Measurements from ENCODE around the gene ZNF423. TPM values are rescaled to one million over a fixed set of nuclear protein-coding genes. Genes with fewer than 3 reads are reported as not detected.
"Not testable (repeated sequence)": the region's sequence is repeated elsewhere in the genome, so short reads cannot be mapped to it uniquely, and the experiment has no call there.

ZNF423 gene
- total and polyA plus RNA-seq, 7 donors, result 2.3 to 30.7 (median 14.4) TPM

- H3K27me3 ChIP-seq (ENCODE audit: insufficient read depth in 3 of 3, low read length in 2 of 3), result peaks cover 0 to 5% (median 0%) of the 10 kb centered on the region in 3 donors
- no peak overlapping the region for H3K27ac ChIP-seq
- WGBS, 3 donors, result 67 to 79% (median 71%) methylated on average over 7 of the region's 7 CpGs
- no peak for DNase-seq
- no peak for TF ChIP-seq CTCF (IDR thresholded peaks at IDR 0.05)
- no peak overlapping the region for H3K4me3 ChIP-seq
- ATAC-seq, result no peak
- H3K36me3 ChIP-seq (ENCODE audit: insufficient read depth in 1 of 2, low read depth in 1 of 2), result no peaks in the 10 kb centered on the region
- no peaks in the 10 kb centered on the region for H3K9me3 ChIP-seq
- no peaks in the 10 kb centered on the region for H3K4me1 ChIP-seq
- intact Hi-C loops (cut with DNase I), result loop anchor here in 1 of 2 donors (10.0 kb wide), 1 partner anchor 477 kb away; no protein-coding TSS in a partner anchor
Observed at GRCh38 chr16:49881890-49882289, 26.0 kb upstream of the ZNF423 start.

GRCh38 chr16:49878540-49878939 is 22.6 kb upstream of the ZNF423 start:
- H3K4me3 ChIP-seq; DNase-seq; H3K4me1 ChIP-seq; intact Hi-C loops (cut with DNase I); H3K27me3 ChIP-seq (ENCODE audit: insufficient read depth in 3 of 3, low read length in 2 of 3); H3K27ac ChIP-seq; H3K36me3 ChIP-seq (ENCODE audit: insufficient read depth in 1 of 2, low read depth in 1 of 2); ATAC-seq; H3K9me3 ChIP-seq: not testable (repeated sequence)
- WGBS, 3 donors, result 86 to 95% (median 93%) methylated on average over 3 of the region's 3 CpGs

- TF ChIP-seq CTCF (IDR thresholded peaks at IDR 0.05), result peak; percentile 87
- Histone ChIP-seq H3K4me1 (no peaks in the 10 kb centered on the region), H3K4me3 (peak overlapping the region; percentile 48), H3K9me3 (no peaks in the 10 kb centered on the region), H3K27ac (no peak overlapping the region), H3K27me3 (ENCODE audit: insufficient read depth in 3 of 3, low read length in 2 of 3) (peaks cover 0 to 5% (median 0%) of the 10 kb centered on the region in 3 donors), H3K36me3 (ENCODE audit: insufficient read depth in 1 of 2, low read depth in 1 of 2) (no peaks in the 10 kb centered on the region)
- peak; percentile 78 to 84 for DNase-seq
- WGBS, 3 donors, result 2 to 8% (median 4%) methylated on average over 16 to 22 of the region's 22 CpGs
- ATAC-seq, result peak; percentile 81 to 96 (median 92)
- intact Hi-C loops (cut with DNase I), result loop anchor here in 1 of 2 donors (2.0 kb wide), 1 partner anchor 466 kb away; no protein-coding TSS in a partner anchor
Observed at GRCh38 chr16:49876716-49877129, 20.8 kb upstream of the ZNF423 start.

- WGBS, 3 donors, result 16 to 29% (median 21%) methylated on average over 31 to 45 of the region's 45 CpGs
- Histone ChIP-seq H3K27ac (no peak overlapping the region), H3K4me1 (no peaks in the 10 kb centered on the region), H3K27me3 (ENCODE audit: insufficient read depth in 3 of 3, low read length in 2 of 3) (peaks cover 0 to 5% (median 0%) of the 10 kb centered on the region in 3 donors), H3K9me3 (no peaks in the 10 kb centered on the region), H3K4me3 (peak overlapping the region; percentile 48), H3K36me3 (ENCODE audit: insufficient read depth in 1 of 2, low read depth in 1 of 2) (no peaks in the 10 kb centered on the region)
- DNase-seq (no peak), ATAC-seq (peak in 2 of 4 donors; percentile 11 to 64)
- no peak for TF ChIP-seq CTCF (IDR thresholded peaks at IDR 0.05)
- intact Hi-C loops (cut with DNase I), result loop anchor here in 1 of 2 donors (2.0 kb wide), 1 partner anchor 465 kb away; no protein-coding TSS in a partner anchor
Observed at GRCh38 chr16:49875806-49876715, 20.1 kb upstream of the ZNF423 start.

GRCh38 chr16:49874613-49875237 is 18.8 kb upstream of the ZNF423 start:
- H3K4me3 ChIP-seq, result no peak overlapping the region
- ATAC-seq (no peak), DNase-seq (no peak)
- no peak for TF ChIP-seq CTCF (IDR thresholded peaks at IDR 0.05)
- no peaks in the 10 kb centered on the region for H3K4me1 ChIP-seq
- no peaks in the 10 kb centered on the region for H3K36me3 ChIP-seq (ENCODE audit: insufficient read depth in 1 of 2, low read depth in 1 of 2)
- H3K27me3 ChIP-seq (ENCODE audit: insufficient read depth in 3 of 3, low read length in 2 of 3), result peaks cover 0 to 3% (median 0%) of the 10 kb centered on the region in 3 donors
- 94 to 100% (median 100%) methylated on average over 1 of the region's 1 CpG for WGBS, 3 donors
- intact Hi-C loops (cut with DNase I), result loop anchor here in 1 of 2 donors (5.0 kb wide), 1 partner anchor 272 kb away; no protein-coding TSS in a partner anchor
- no peak overlapping the region for H3K27ac ChIP-seq
- no peaks in the 10 kb centered on the region for H3K9me3 ChIP-seq

GRCh38 chr16:49871824-49872223 is 15.9 kb upstream of the ZNF423 start:
- not testable (repeated sequence) for H3K4me1 ChIP-seq; H3K27ac ChIP-seq; H3K27me3 ChIP-seq (ENCODE audit: insufficient read depth in 3 of 3, low read length in 2 of 3); H3K9me3 ChIP-seq; DNase-seq; ATAC-seq; H3K36me3 ChIP-seq (ENCODE audit: insufficient read depth in 1 of 2, low read depth in 1 of 2); H3K4me3 ChIP-seq
- 94 to 100% (median 97%) methylated on average over 5 of the region's 5 CpGs for WGBS, 3 donors
- intact Hi-C loops (cut with DNase I), result loop anchor here in 1 of 2 donors (5.0 kb wide), 1 partner anchor 270 kb away; no protein-coding TSS in a partner anchor

Data from psoas muscle (tissue), 8 donors.